H9 (cell line): Measurements from ENCODE around the gene STAMBPL1. TPM values are rescaled to one million over a fixed set of nuclear protein-coding genes. Genes with fewer than 3 reads are reported as not detected.

Experiments used
- DNase-seq: peaks from one replicate; pipeline ENCODE4 v3.0.0-alpha.2; 2017
- H2AFZ ChIP-seq: one replicate; pipeline ENCODE4 v1.6.1; 2013; ENCODE audit warnings: mild to moderate bottlenecking, low read length, control low read depth, moderate library complexity
- H2AK5ac ChIP-seq: 2 replicates; pipeline ENCODE4 v1.6.1; 2013; ENCODE audit warnings: low read length, control low read depth, mixed read lengths; ENCODE audit not compliant: insufficient read length
- H2BK120ac ChIP-seq: one replicate; pipeline ENCODE4 v1.6.1; 2013; ENCODE audit warnings: low read depth, mild to moderate bottlenecking, low read length, control low read depth, inconsistent platforms; ENCODE audit not compliant: poor library complexity, severe bottlenecking
- H2BK12ac ChIP-seq: 2 replicates; pipeline ENCODE4 v1.6.1; 2013; ENCODE audit warnings: low read length, control low read depth, mixed read lengths, low read depth; ENCODE audit not compliant: insufficient read length
- H2BK15ac ChIP-seq: 2 replicates; pipeline ENCODE4 v1.6.1; 2013; ENCODE audit warnings: low read depth, low read length, control low read depth
- H2BK20ac ChIP-seq: one replicate; pipeline ENCODE4 v1.6.1; 2013; ENCODE audit warnings: low read depth, mild to moderate bottlenecking, low read length, control low read depth, inconsistent platforms; ENCODE audit not compliant: poor library complexity, severe bottlenecking
- H2BK5ac ChIP-seq: 2 replicates; pipeline ENCODE4 v1.6.1; 2013; ENCODE audit warnings: low read length, control low read depth, mixed read lengths; ENCODE audit not compliant: insufficient read length
- H3K14ac ChIP-seq: 2 replicates; pipeline ENCODE4 v1.6.1; 2013; ENCODE audit warnings: low read length, control low read depth; ENCODE audit not compliant: insufficient read depth
- H3K18ac ChIP-seq: 2 replicates; pipeline ENCODE4 v1.6.1; 2013; ENCODE audit warnings: low read depth, mild to moderate bottlenecking, mixed read lengths, low read length, control low read depth; ENCODE audit not compliant: insufficient read length
- H3K23ac ChIP-seq: 2 replicates; pipeline ENCODE4 v1.6.1; 2013; ENCODE audit warnings: low read length, control low read depth, mixed read lengths, low read depth; ENCODE audit not compliant: insufficient read length
- H3K23me2 ChIP-seq: 2 replicates; pipeline ENCODE4 v1.6.1; 2013; ENCODE audit warnings: low read depth, mild to moderate bottlenecking, mixed read lengths, low read length, control low read depth; ENCODE audit not compliant: insufficient read length, poor library complexity, severe bottlenecking
- H3K27ac ChIP-seq: 2 replicates; pipeline ENCODE4 v1.5.1; 2013; ENCODE audit warnings: low read length, control low read depth, mixed read lengths, low read depth; ENCODE audit not compliant: insufficient read length
- H3K27me3 ChIP-seq: 2 replicates; pipeline ENCODE4 v1.6.1; 2013; ENCODE audit warnings: low read length, control low read depth, inconsistent platforms; ENCODE audit not compliant: insufficient read depth
- H3K4ac ChIP-seq: 2 replicates; pipeline ENCODE4 v1.6.1; 2013; ENCODE audit warnings: low read depth, mild to moderate bottlenecking, control low read depth, inconsistent platforms, low read length, moderate library complexity
- H3K4me1 ChIP-seq: 2 replicates; pipeline ENCODE4 v1.6.1; 2013; ENCODE audit warnings: low read length, control low read depth, inconsistent platforms; ENCODE audit not compliant: insufficient read depth
- H3K4me2 ChIP-seq: 2 replicates; pipeline ENCODE4 v1.6.1; 2013; ENCODE audit warnings: low read length, control low read depth, mixed read lengths; ENCODE audit not compliant: insufficient read length, insufficient read depth
- H3K56ac ChIP-seq: 2 replicates; pipeline ENCODE4 v1.6.1; 2013; ENCODE audit warnings: low read depth, mild to moderate bottlenecking, mixed read lengths, low read length, control low read depth; ENCODE audit not compliant: insufficient read length
- H3K79me1 ChIP-seq: 2 replicates; pipeline ENCODE4 v1.6.1; 2013; ENCODE audit warnings: low read depth, mild to moderate bottlenecking, moderate library complexity, low read length, control low read depth, inconsistent platforms; ENCODE audit not compliant: insufficient read depth, poor library complexity, severe bottlenecking
- H3K79me2 ChIP-seq: 2 replicates; pipeline ENCODE4 v1.6.1; 2013; ENCODE audit warnings: low read length, control low read depth, inconsistent platforms; ENCODE audit not compliant: insufficient read depth
- H3K9ac ChIP-seq: 2 replicates; pipeline ENCODE4 v1.6.1; 2013; ENCODE audit warnings: low read length, control low read depth, mixed read lengths; ENCODE audit not compliant: insufficient read length; ENCODE audit errors: extremely low read depth
- H3K9me3 ChIP-seq: one replicate; pipeline ENCODE4 v1.6.1; 2013; ENCODE audit warnings: low read depth, low read length, inconsistent platforms; ENCODE audit not compliant: control insufficient read depth
- H3T11ph ChIP-seq: one replicate; pipeline ENCODE4 v1.6.1; 2013; ENCODE audit warnings: mild to moderate bottlenecking, low read length, control low read depth, inconsistent platforms
- H4K20me1 ChIP-seq: one replicate; pipeline ENCODE4 v1.6.1; 2013; ENCODE audit not compliant: control insufficient read depth, insufficient read length, insufficient read depth
- H4K5ac ChIP-seq: 2 replicates; pipeline ENCODE4 v1.6.1; 2013; ENCODE audit warnings: low read depth, mild to moderate bottlenecking, mixed read lengths, low read length, control low read depth; ENCODE audit not compliant: insufficient read length
- H4K8ac ChIP-seq: replicated peaks from 2 replicates; pipeline ENCODE4 v1.6.1; 2013; ENCODE audit warnings: low read length, control low read depth, mixed read lengths, low read depth; ENCODE audit not compliant: insufficient read length
- H4K91ac ChIP-seq: 2 replicates; pipeline ENCODE4 v1.6.1; 2013; ENCODE audit warnings: low read depth, mild to moderate bottlenecking, moderate library complexity, mixed read lengths, low read length, control low read depth; ENCODE audit not compliant: insufficient read length
- H3K27ac Mint-ChIP-seq, 3 experiments: 2 replicates in 2 of 3; 3 replicates in 1 of 3; pipeline ENCODE4 v1.8.0; 2020 to 2021; ENCODE audit warnings: mixed read lengths in 3 of 3, mild to moderate bottlenecking in 1 of 3, moderate library complexity in 1 of 3
- H3K27me3 Mint-ChIP-seq: 2 replicates; pipeline ENCODE4 v1.8.0; 2021; ENCODE audit warnings: low read depth, mild to moderate bottlenecking, moderate library complexity, mixed read lengths
- H3K36me3 Mint-ChIP-seq, 3 experiments: 2 replicates in 2 of 3; 3 replicates in 1 of 3; pipeline ENCODE4 v1.8.0; 2020 to 2021; ENCODE audit warnings: low read depth in 3 of 3, mixed read lengths in 3 of 3; ENCODE audit not compliant: insufficient read depth in 1 of 3
- H3K4me1 Mint-ChIP-seq, 2 experiments: 2 replicates each; pipeline ENCODE4 v1.8.0; 2020; ENCODE audit warnings: mixed read lengths in 2 of 2
- H3K4me3 Mint-ChIP-seq, 2 experiments: 2 replicates in 1 of 2; 3 replicates in 1 of 2; pipeline ENCODE4 v1.8.0; 2020 to 2021; ENCODE audit warnings: mild to moderate bottlenecking in 2 of 2, mixed read lengths in 2 of 2, moderate library complexity in 1 of 2
- H3K9me3 Mint-ChIP-seq, 2 experiments: 2 replicates in 1 of 2; 3 replicates in 1 of 2; pipeline ENCODE4 v1.8.0; 2020; ENCODE audit warnings: mild to moderate bottlenecking in 2 of 2, mixed read lengths in 2 of 2, moderate library complexity in 1 of 2
- CTCF ChIP-seq: fragments of 200-600 bp; sonication (generic); conservative IDR thresholded peaks from 3 replicates; pipeline ENCODE4 v1.8.0; 2021; ENCODE audit warnings: antibody characterized with exemption, mild to moderate bottlenecking
- WGBS: extraction: QIAGEN DNeasy Blood & Tissue Kit; methylation state at CpG from one replicate; pipeline ENCODE4 v1.1.7; 2013; ENCODE audit warnings: missing lambda C conversion rate, low lambda C conversion rate, mixed read lengths; ENCODE audit not compliant: insufficient read length; ENCODE audit errors: extremely low coverage; 5-methylcytosine and 5-hydroxymethylcytosine counted together
- total RNA-seq: library from RNA; stranded (reverse); gene quantifications from 2 replicates; pipeline ENCODE4 v1.2.1, GENCODE V29; 2021

STAMBPL1 gene
- total RNA-seq, 1 experiment from 2014 or later, result 3.2 TPM

GRCh38 chr10:88903715-88904114, 23.7 kb downstream of the STAMBPL1 start:
- Histone ChIP-seq H3K27ac (no peak overlapping the region), H3K23ac (no peak overlapping the region), H3K27me3 (no peaks in the 10 kb centered on the region), H2BK5ac (no peak overlapping the region), H2BK20ac (no peak overlapping the region), H3K56ac (no peak overlapping the region), H2AK5ac (no peak overlapping the region), H4K20me1 (no peaks in the 10 kb centered on the region), H4K8ac (no peak overlapping the region), H2BK120ac (no peak overlapping the region), H2BK15ac (no peak overlapping the region), H3K79me2 (no peaks in the 10 kb centered on the region), H3K18ac (no peak overlapping the region), H3T11ph (no peak overlapping the region), H3K4me2 (no peak overlapping the region), H3K23me2 (no peaks in the 10 kb centered on the region), H2BK12ac (no peak overlapping the region), H4K91ac (no peak overlapping the region), H2AFZ (no peak overlapping the region), H3K9me3 (no peaks in the 10 kb centered on the region), H3K14ac (no peak overlapping the region), H4K5ac (no peak overlapping the region), H3K4ac (no peak overlapping the region), H3K4me1 (no peaks in the 10 kb centered on the region), H3K79me1 (no peaks in the 10 kb centered on the region), H3K9ac (no peak overlapping the region)
- H3K27me3 Mint-ChIP-seq, result no peaks in the 10 kb centered on the region
- H3K4me3 Mint-ChIP-seq, result no peak overlapping the region; a peak in 1 of 5 replicates
- peaks cover 0 to 6% (median 3%) of the 10 kb centered on the region in 3 experiments; a peak in 3 of 7 replicates for H3K36me3 Mint-ChIP-seq
- no peak for TF ChIP-seq CTCF
- H3K4me1 Mint-ChIP-seq, result peaks cover 5% of the 10 kb centered on the region in 2 experiments
- no peak for DNase-seq
- WGBS, result no CpG with 5 or more reads among the region's 3 CpGs
- no peak overlapping the region for H3K27ac Mint-ChIP-seq
- no peaks in the 10 kb centered on the region for H3K9me3 Mint-ChIP-seq
